Hepatic stellate cell (primary cell): Measurements from ENCODE around the gene OBI1.

Experiments used
- DNase-seq: peaks from one replicate; pipeline ENCODE4 v3.0.0; 2011; ENCODE audit warnings: low spot score

Gene OBI1

DNA sequence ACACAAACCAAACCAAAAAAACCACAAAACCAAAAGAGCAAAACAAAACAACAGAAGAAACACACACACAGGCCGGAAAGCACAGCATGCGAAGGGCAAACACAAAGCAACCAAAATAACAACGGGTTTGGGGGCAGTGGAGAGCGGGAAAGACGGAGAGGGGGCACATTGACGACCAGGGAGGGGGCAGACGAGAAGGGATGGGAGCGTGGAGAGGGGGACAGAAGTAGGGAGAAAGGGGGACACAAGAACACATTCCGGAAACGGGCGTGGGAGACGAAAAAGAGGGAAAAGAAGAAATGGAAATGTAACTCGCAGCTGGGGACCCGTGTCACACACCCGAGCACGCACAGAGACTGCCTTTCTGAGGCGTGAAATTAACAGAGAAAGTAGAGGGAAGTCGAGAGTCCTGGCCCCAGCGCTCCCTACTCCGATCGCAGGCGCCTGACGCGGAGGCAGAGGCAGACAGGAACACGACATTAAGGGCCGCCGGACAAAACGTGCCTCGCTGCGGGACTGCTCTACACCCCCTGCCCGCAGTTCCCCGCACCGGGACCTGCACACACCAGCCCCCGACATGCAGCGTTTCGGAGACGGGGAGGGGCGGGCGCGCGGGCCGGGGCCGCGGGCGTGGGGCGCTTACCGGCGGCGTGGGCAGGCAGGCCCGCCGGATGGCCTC is 56.3 kb downstream of the OBI1 start:
- DNase-seq = no peak

DNA sequence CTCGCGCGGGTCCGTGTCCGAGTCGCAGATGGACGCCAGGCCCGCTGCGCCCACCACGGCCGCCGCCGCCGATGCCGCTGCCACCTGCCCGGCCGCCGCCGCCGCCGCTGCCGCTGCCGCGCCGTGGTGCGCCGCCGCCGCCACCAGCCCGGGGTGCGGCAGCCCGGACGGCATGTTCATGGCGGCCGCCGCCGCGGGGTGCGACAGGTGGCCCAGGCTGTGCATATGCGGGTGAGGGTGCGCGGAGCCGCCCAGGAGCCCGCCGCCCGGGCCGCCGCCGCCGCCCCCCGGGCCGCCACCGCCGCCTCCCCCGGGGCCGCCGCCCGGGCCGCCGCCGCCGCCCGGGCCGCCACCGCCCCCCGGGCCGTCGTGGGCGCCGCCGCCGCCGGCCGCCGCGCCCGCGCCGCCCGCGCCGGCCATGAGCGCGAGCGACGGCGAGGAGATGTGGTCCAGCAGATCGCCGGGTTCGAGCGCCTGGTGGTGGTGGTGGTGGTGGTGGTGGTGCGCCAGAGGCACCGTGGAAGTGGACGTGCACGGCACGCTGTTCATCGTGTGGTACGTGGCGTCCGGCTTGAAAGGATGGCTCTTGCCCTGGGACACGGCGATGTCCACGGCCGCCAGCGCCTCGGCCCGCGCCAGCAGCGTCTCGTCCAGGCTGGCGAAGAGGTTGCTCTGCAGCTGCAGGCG is 56.9 kb downstream of the OBI1 start:
- no peak for DNase-seq

DNA sequence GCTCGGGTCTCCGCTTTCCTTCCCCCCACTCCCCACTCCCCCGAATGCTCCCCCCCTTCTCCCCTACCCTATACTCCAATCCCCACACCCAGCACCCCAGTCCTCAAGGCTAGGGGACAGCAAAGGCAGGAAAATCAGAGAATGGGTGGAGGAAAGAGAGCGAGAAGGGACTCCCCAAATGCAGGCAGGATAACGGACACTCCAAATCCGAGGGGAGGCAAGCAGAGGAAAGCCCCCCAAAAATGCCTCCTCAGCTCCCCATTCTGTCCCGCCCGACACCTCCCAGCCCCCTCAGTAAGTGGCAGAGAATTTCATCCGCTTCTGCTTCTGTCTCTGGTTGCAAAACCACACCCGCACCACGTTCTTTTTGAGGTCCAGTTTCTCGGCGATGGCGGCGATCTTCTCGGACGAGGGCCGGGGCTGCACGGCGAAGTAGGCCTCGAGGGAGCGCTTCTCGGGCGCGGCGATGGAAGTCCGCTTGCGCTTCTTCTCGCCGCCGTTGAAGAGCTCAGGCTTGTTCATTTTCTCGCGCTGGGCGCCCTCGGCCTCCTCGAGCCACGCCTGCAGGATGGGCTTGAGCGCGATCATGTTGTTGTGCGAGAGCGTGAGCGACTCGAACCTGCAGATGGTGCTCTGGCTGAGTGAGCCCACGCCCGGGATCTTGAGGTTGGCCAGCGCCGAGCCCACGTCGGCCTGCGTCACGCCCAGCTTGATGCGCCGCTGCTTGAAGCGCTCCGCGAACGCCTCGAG is 57.7 kb downstream of the OBI1 start:
- DNase-seq = no peak

DNA sequence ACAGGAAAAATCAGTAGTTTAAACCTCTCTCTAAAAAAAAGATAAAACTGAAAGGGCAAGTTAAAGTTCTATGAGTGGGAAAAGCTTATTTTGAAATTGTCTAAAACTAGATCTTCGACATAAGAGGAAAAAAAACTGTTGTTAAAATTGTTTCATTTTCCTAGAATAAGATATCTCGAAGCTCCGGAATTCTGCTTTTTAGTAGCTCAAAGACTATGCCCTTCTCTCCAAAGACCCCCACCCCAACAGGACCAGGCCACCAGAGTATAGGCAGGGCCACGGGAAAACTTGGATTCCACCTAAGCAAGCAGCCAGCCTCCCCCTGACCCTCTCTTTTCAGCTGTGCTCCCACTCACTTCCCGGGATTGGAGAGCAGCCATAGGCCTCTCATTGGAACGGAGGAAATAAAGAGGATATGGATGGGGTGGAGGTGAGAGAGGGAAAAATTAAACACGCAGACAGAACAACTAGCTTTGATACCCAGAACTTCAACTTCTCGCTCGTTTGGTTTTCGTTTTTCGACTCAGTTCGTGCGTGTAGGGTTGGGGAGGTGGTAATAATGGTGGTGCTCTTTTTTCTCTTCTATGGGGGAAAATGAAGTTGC is 58.6 kb downstream of the OBI1 start:
- DNase-seq = no peak

DNA sequence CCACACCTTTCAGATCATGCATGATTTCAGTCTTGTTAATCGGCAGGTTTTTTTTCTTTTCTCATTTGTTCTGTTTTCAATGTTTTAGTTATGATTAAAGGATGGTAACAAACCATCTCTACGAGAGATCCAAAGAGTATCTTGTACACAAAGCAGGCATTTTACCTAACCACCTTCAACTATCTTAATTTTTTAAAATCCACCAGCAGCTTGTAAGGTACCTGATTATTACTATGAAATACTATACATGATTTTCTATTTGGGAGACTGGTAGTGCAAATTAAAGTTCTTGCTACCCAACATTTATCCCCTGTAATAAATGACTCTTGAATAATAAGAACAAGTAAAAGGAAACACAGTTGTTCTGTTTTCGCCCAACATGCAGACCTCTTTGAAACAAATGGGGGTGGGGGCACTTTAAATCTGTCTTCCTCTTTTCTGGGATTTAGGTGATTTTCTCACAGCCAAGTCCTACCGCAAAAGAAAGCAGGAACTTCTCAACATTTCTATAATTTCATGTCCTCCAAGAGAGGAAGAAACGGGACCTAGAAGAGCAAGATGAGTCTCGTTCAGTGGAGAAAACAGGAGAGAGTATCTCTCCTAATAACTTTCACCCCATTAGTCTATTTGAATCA is 59.2 kb downstream of the OBI1 start:
- no peak for DNase-seq

DNA sequence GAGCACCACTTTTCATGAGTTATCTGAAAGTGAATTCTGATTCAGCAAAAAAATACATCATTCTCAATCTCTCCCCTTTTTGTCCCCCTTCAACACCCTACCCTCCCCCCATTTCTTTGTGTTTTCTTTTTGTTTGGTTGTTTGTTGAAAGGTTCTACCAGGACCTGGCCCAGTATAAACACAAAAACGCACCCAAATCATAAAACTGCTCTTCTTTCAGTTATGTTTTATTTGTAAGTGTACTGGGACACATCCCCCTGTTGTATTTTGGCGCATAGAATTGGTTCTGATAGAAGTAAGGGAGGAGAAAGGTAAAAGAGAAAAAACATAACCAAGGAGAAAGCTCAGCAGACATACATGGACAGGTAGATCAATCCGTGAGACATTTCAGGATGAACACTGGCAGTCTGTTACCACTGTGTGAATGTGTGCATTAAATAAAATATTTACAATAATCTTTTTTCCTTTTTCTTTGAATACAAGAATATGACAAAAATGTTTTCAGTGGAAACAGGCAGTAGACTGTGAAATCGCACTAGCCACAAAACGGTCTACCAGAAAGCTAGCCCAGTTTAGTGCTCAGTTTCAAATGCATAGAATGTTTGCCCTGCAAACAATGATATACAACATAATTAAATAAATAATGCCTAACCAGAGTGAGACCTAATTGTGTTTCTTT is 59.9 kb downstream of the OBI1 start:
- no peak for DNase-seq

DNA sequence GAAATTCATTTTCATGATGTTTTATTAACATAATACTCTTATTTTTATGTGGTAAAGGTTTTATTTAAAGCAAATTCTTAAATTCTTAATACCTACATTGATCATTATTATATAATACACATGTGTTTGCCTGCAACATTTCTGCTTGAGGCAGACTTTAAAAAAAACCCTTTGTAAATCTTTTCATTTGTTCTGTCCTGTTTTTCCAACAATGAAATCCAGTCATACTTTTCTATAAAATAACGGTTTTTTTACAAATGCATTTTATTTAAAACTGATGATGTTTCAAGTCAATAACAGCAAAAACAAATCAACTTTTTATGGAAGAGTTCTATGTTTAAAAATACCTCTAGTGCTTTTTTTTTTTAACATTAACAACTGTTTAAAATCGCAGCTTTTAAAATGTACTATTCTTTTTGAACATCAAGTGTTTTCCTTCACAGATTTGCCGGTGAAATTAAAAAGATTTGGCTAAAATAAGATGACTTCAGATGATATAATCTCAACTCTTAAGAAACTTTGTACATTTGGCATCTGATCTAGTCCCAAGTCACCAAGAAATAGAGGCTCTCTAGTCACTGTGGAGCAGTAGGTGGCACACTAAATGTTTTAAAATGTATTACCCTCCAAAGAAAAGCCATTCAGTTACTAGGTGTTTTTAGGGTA is 60.7 kb downstream of the OBI1 start:
- no peak for DNase-seq

DNA sequence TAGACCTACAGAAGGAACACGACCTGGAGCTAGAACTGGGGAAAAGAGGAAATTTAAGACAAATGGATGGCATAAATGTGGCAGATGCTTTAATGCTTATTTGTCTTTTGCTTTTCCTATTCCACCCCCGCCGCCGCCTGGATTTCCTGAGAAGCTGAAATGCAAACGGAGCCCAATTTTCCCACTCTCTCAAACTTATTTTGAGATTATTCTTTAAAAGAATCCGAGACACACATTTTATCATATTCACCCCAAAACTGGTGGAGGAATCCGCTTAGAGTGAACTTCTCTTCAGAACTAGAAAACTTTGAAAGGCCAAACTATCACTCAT is 61.4 kb downstream of the OBI1 start:
- DNase-seq = no peak

DNA sequence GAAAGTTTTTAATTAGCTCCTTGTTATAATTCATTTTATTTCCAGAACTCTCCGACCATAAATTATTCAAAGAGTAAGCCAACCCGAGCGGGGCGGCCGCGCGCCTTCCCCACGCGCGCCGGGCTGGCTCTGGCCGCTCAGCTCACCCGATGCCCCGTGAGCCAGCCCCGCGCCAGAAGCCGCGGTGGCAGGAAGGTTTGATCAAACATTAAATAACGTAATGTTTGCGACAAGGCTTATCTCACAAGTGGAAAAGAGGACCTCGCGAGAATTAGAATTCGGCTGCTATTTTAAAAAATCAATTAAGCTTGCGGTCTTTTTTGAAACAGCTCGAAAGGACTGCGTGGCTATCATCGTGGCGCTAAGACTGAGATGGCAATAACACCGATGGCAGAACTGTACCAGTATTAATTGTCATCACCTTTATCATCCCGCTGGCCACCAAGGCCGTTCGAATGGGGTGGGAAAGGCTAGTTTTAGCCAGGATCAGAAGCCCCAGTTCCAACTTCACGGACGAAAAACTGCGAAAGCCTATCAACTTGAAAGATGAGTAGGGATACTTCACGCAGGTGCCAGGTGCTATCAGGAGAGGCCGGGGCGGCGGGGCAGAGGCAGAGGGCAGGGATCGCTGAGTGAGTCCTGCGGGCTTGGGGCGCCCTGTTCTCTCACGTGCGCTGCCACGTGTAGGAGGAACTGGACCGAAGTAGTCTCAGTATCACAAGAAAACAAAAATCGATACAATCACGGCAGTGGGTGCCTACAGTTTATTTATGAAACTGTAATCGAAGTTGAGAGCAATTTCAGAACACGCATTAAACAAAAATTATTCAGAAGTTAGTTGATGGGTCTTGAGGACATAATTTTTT is 62.0 kb downstream of the OBI1 start:
- DNase-seq = no peak

DNA sequence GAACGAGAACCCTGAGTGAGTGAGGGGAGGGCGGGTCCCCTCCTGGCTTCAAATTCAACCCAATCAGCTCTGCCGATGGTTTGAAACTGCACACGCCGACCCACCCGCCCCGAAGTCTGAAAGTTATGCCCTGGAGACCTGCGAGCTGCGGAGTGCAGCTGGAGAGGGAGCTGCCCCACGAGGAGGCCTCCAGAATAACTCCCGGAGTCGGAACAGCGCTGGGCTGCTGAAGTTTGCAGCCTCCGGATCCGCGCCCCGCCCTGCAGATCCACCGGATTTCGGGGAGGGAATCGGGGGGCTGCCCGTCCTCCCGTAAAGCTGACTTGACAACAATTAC is 62.6 kb downstream of the OBI1 start:
- DNase-seq = no peak

DNA sequence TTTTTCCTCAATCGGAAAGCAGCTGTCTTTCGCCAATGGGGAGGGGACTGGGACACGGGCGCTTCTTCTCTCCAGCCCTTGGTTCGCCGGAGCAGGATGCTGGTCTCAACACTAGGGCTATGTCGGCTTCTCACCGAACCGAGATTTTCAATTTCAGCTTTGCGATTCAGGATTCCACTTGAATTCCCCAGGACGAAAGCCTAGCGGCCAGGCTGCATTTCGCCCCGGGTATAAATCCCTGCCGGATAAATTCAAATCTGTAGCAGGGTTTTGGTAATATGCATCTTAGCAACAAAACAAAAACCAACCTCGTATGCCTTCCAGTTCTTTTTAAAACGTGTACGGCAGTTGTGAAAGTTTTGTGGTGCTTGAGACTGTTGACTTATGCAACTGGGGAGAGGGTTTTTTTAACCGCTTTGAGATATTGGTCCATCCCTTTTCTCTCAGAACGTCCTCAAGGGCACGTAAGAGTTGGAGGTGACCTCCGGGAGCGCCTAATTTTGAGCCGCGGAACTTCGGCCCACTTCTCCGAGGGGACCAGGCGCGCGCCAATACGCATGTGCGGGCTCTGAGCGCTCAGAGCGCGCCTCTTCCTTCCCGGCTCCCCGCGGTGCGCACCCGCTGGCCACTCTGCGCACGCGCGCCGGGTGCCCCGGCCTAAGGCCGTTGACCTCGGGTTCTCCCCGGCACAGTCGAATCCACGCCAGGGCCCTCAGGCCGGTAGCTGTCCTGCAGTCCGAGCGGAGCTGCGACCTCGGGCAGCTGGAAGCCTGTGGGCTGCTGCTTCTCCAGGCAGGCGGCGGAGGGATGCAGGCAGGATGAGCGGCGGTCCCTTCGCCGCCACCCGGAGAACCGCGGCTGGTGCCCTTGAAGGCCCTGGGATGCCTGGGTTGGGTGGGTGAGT is 63.2 kb downstream of the OBI1 start:
- no peak for DNase-seq

DNA sequence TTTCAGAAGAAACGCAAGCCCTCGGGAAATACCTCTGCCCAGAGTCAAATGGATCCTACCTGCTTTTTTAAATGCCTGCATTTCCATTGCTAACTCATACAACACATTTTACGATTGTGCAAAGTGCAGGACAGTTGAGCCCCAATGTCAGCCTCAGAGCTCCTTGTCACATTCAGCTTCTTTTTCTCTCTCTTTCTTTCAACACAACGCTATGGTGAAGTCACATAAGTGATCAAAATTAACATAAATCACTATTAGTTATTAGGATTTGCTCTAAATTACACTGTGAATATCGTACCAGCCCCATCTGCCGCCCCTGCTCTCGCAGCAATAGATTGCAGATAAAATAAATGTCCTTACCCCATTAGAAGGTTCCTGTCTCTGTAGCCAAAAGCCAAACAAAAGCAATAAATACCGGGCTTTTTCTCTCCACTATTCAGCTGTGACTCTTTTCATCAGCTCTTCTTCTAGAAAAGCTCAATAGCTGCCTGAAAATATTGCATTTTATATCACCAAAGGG is 64.4 kb downstream of the OBI1 start:
- no peak for DNase-seq

DNA sequence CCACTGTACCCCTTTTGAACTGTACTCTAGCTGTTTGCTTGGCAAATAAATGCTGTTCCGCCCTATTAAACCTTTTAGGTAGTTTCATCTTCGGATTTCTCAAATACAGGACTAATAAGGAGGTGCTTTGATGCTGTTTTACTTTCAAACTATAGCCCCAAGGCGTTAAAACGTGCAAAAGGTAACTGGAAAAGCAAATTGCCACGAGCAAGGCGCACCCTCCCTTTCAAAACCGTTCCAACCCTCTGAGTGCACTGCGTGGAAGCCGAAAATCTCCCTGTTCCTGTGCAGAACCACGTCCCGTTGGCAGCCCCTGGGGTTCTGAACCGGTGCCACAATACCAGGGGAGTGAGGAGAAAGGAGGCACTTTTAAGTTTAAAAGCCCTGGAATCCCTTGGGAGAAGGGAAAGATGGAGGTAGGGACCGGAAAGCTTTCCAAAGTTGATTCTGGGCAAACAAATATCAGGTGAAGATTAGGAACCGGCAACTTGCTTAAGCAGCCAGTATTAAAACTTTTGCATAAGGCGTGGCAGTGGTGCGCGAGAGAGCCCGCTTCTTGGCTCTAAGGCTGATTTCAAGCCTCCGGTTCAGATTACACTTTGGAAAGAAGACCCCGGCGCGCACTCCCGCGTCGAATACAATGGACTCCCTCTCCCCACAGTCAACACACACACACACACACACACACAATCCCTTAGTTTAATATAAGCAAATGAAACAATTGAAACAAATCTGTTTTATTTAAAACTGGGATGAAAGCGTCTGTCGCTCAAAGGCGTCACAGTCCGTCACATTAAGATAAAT is 65.1 kb downstream of the OBI1 start:
- no peak for DNase-seq

DNA sequence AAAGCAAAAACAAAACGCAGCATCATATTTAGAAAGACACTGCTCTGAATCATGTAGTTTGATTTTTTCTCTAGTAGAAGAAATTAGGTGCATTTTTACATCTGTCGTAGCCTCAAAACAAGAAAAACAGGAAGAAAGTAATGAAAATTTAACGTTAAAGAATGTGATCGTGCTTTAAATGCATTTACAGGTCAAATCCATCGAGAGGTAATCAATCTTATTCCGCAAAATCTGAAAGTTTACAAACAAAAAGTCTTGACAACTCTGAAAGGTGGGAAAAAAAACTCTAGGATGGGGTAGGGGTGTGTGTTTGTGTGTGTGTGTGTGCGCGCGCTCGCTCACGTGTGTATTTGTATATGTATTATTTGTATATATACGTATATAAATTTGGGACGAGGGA is 65.8 kb downstream of the OBI1 start:
- DNase-seq = no peak

DNA sequence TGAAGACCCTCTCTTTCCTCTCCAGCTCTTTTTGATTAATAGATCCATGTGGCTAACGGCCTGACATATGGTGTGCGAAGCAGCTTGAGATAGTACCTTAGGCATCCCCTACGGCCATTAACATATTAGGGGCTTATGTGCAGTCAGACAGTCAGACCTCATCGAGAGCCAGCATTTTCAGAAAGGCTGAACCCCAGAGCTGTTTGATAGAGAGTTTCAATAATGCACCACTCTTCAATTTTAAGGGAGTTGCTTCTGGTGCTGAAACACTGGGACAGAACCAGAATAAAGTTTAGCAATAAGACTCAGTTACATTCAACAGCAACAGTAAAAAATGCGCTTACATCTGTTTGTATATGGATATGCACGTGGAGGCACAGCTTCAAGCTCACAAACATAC is 66.4 kb downstream of the OBI1 start:
- no peak for DNase-seq

DNA sequence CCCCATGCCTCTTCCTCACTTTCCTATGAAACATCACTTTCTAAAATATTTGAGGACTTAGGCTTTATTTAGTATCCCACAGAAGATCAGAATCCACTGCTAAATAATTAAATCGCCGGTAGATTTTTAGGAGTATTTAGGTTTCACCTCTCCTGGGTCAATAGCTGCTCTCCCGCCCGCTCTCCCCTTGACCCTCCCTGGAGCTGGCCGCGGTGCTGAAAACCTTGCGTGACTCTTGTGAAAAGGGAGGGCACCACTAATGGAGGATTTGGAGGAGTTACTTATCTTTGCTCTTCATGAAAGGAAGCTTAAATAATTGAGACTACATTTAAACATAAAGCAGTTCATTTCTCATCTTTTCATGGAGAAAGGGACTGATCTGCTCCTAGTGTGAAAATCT is 69.7 kb downstream of the OBI1 start:
- DNase-seq = no peak

DNA sequence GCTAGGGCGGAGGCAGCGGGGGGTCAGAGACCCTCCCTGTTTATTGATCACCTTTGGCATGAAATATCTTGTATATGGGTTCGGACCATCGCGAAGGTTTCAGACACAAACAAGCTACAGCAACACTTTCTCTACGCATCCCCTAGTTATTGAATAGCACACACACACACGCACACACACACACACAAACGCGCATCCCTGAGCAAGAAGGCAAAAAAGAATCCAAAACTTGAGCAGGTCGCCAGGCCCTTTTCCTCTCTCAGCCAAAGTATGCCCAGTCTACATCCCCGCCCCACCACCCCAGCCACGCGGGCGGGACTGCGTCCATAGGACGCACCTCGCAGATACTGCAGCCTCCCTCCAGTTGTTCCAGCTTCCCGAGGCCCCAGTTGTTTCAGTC is 71.6 kb downstream of the OBI1 start:
- DNase-seq = no peak

DNA sequence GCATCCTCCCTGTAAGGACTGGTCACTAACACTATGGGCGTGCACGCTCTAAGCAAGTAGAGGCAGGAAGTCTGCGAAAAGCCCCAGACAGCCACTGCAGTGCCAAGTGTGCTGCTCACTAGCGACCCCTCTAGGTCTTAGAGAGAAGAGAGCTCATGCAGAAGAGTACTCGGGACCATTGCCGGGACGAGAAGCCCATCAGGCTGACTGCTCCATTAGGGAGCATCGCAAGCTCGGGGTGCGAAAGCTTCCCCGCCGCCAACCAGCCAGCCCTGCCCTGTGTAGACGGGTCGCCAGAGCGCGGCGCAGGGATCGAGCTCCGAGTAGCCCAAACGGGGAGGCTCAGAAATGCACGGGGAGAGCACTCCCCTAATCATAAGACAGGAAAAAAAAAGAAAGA is 72.2 kb downstream of the OBI1 start:
- DNase-seq = no peak
